Activated naive CD4-positive, alpha-beta T cell (primary cell): Measurements from ENCODE around the gene SOX10.
"Not testable (repeated sequence)": the region's sequence is repeated elsewhere in the genome, so short reads cannot be mapped to it uniquely, and the experiment has no call there.

ENCODE experiments used
- DNase-seq, 4 experiments: peaks; one replicate each; lab custom pipeline; 2025; lab: John Stamatoyannopoulos, UW

The SOX10 gene

DNA sequence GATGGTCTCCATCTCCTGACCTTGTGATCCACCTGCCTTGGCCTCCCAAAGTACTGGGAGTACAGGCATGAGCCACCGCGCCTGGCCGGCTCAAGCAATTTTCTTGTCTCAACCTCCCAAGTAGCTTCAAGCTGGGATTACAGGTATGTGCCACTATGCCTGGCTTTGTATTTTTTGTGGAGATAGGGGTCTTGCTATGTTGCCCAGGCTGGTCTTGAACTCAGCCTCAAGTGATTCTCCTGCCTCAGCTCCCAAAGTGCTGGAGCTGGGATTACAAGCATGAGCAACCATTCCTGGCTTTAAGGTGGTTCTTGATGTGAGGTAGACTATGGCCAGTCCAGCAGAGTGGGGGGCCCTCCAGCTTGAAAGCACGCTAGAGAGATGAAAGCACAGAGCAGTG lies 23.3 kb downstream of the SOX10 start:
- no peak for DNase-seq

DNA sequence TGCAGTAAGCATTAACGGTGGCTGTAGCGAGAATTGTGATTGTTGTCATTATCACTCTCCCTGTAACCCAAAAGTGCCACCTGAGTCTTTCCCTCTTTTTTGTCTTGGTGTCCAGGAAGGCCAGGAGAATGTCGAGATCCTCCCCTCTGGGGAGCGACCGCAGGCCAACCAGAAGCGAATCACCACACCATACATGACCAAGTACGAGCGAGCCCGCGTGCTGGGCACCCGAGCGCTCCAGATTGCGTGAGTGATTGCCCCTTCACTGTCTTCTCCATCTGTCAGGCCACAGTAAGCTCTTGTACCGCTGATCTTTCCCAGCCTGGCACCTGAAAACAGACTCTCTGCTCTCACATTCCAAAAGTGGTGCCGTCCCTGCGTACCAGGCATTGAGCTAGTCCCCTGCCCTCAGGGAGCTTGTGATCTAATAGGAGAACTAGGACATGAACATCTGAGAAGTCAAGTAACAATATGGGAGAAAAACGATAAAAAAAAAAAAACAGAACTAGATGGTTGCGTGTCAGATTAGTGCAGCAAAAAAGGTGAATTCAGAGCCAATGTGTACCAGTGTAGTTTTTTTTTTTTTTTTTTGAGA lies 25.0 kb downstream of the SOX10 start:
- DNase-seq = no peak

GRCh38 chr22:37957232-37957631 lies 27.1 kb downstream of the SOX10 start:
- no peak for DNase-seq

DNA sequence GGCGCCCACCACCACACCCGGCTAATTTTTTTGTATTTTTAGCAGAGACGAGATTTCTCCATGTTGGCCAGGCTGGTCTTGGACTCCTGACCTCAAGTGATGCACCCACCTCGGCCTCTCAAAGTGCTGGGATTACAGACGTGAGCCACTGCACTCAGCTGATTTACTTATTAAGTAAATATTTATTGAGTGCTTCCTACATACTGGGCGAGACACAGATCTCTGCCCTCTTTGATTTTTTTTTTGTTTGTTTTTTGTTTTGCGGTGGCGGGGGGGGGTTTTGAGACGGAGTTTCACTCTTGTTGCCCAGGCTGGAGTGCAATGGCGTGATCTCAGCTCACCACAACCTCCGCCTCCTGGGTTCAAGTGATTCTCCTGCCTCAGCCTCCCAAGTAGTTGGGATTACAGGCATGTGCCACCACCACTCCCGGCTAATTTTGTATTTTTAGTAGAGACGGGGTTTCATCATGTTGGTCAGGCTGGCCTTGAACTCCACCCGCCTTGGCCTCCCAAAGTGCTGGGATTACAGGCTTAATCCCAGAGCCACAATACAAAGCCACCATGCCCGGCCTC lies 28.4 kb downstream of the SOX10 start:
- DNase-seq = not testable (repeated sequence)

GRCh38 chr22:37954686-37955085 lies 29.7 kb downstream of the SOX10 start:
- no peak for DNase-seq

- peak; percentile 81 to 97 (median 94) for DNase-seq
These were observed 30.7 kb downstream of the SOX10 start, which contains the start of the genes C22orf23 and POLR2F for GRCh38 chr22:37953437-37954179. Gene C22orf23 (minus strand): TSS chr22:37953601. CDS start chr22:37953149, 452 bp downstream. Gene POLR2F (plus strand): TSS chr22:37953699. CDS start chr22:37953788, 89 bp downstream.

DNA sequence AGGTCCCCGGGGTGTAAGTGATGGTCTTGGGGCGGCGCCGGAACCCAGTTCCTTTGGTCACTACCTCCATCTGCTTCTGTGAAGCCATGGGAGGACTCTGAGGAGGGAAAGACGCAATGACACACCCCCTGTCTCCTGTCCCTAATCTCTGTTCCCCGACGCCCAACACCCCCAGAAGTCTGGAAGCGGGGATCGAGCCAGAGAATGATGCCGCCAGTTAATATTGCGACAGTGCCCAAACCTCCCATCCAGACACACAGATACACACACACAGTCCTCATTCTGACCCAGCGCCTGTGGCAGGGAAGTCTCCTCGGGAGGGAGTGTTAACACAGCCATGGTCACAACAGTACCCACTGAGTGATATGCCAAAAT lies 31.3 kb downstream of the SOX10 start:
- no peak for DNase-seq

DNA sequence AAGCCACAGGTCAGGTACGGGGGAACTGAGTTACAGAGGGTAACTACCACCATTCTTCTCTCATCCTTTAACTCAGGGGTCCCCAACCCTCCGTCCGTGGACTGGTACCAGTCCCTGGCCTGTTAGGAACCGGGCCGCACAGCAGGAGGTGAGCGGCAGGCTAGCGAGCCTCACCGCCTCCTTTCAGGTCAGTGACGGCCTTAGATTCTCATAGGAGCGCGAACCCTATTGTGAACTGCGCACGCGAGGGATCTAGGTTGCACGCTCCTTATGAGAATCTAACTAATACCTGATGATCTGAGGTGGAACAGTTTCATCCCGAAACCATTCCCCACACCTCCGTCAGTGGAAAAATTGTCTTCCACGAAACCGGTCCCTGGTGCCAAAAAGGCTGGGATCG lies 31.7 kb downstream of the SOX10 start:
- not testable (repeated sequence) for DNase-seq

DNA sequence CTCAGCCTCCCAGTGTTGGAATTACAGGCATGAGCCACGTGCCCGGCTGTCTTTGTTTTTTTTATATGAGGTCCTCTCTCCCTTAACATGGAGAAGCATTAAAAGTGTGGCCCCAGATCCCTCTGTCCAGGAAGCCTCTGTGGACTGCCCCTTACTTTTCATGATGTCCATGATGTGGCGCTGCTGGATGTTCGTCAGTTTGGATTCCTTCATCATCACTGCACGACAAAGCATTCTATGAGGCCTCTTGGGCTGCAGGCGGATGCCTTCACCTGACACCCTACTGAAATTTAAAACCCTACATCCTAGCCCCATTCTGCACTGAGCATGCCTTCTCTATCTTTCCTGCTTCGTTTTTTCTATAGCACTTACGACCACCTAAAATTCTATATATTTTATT lies 33.0 kb downstream of the SOX10 start:
- DNase-seq = no peak

DNA sequence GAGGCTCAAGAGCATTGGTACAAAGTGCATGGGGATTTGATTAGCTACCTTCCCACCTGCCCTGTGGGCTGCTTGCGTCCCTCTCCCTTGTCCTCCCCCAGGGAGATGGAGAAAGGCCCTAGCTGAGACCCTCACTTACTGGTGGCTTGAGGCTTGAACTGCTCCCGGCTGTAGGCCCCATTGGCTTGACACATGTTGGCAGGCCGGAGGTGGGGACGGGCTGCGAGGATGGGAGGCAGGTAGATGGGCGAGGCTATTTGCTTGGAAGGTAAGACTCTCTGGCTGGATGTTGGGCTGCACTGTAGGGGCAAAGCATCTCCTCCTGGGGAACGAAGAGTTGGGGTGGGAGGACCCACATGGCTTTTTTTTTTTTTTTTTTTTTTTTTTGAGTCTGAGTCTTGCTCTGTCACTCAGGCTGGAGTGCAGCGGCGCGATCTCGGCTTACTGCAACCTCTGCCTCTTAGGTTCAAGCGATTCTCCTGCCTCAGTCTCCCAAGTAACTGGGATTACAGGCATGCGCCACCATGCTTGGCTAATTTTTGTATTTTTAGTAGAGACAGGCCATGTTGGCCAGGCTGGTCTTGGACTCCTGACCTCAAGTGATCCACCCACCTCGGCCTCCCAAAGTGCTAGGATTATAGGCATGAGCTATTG lies 37.1 kb downstream of the SOX10 start:
- not testable (repeated sequence) for DNase-seq

GRCh38 chr22:37944423-37944822 lies 39.9 kb downstream of the SOX10 start:
- DNase-seq = not testable (repeated sequence)

DNA sequence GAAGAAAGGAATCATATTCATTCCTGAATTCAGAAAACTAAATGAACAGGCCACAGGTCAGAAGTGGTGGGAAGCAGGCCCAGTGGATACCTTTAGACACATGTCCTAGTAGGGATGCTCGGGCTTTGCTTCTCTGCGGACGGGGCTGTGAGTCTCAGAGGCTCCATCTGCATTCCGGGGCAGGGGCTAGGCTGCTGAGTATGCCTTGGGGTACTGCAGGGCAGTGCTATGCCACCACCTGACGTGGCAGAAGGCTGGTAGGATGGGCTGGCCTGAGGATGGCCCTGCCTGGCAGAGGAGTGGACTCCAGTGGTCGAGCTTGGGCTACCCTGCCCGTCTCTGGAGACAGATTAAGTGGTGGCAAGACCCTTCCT lies 40.5 kb downstream of the SOX10 start:
- no peak for DNase-seq

GRCh38 chr22:37943136-37943824 lies 41.1 kb downstream of the SOX10 start:
- DNase-seq = no peak

DNA sequence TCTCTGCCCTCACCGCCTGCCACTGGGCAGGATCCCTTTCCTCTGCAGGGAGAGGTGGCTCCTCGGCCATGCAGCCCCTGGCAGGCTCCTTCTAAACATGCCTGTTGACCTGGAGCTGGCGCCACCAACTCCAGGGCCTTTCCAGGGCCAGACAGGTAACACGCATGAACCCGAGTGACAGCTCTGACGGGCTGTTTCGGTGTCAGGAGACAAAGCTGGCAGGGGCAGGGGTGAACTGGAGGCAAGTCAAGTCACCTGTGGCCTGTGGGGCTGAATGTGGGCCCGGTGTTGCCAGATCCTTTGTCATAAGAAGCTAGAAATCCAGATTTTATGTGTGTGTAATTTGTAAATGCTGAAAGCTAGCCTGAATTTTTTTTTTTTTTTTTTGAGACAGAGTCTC lies 42.2 kb downstream of the SOX10 start:
- no peak for DNase-seq

DNA sequence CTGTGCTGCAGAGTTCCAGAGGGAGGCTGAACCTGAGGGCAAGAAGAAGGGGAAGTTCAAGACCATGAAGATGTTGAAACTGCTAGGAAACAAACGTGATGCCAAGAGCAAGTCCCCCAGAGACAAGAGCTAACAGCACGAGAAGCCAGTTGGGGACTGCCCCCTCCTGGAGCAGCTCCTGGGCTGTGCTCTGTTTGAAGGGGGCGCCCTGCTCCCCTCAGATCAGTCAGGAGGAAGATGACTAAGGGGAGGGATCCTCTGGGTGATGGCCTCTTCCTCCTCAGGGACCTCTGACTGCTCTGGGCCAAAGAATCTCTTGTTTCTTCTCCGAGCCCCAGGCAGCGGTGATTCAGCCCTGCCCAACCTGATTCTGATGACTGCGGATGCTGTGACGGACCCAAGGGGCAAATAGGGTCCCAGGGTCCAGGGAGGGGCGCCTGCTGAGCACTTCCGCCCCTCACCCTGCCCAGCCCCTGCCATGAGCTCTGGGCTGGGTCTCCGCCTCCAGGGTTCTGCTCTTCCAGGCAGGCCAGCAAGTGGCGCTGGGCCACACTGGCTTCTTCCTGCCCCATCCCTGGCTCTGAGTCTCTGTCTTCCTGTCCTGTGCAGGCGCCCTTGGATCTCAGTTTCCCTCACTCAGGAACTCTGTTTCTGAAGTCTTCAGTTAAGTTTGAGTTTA lies 43.5 kb downstream of the SOX10 start:
- no peak for DNase-seq

- peak; percentile 35 to 81 (median 58) for DNase-seq
These were observed 50.5 kb downstream of the SOX10 start for GRCh38 chr22:37933711-37934376.

GRCh38 chr22:37932821-37933578 lies 51.4 kb downstream of the SOX10 start:
- no peak for DNase-seq

GRCh38 chr22:37932401-37932800 lies 52.0 kb downstream of the SOX10 start:
- DNase-seq = no peak

GRCh38 chr22:37931893-37932389 lies 52.4 kb downstream of the SOX10 start:
- DNase-seq = no peak

DNA sequence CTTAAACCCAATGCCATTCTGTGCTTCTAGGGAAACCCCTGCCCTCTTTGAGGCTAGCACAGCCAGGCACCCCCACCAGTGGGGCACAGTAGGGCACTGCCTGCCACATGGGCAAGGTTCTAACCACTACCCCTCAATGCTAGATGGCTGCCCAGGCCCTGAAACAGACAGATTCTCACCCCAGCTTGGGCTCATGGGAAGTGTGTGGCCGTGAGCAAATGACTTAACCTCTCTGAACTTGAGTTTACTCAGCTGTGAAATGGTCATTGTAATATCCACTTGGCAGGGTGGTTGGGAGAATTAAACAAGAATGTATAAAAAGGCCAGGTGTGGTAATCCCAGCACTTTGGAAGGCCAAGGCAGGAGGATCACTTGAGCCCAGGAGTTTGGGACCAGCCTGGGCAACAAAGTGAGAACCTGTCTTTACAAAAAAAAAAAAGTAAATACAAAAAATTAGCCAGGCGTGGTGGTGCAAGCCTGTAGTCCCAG lies 53.4 kb downstream of the SOX10 start:
- no peak for DNase-seq
